H9 (cell line): ENCODE results near the gene WDPCP. TPM values are rescaled to one million over a fixed set of nuclear protein-coding genes. Genes with fewer than 3 reads are reported as not detected.
"Not testable (repeated sequence)": the region's sequence is repeated elsewhere in the genome, so short reads cannot be mapped to it uniquely, and the experiment has no call there.

Source experiments
- DNase-seq: peaks from one replicate; pipeline ENCODE4 v3.0.0-alpha.2; 2017
- H2AFZ ChIP-seq: one replicate; pipeline ENCODE4 v1.6.1; 2013; ENCODE audit warnings: mild to moderate bottlenecking, low read length, control low read depth, moderate library complexity
- H2AK5ac ChIP-seq: 2 replicates; pipeline ENCODE4 v1.6.1; 2013; ENCODE audit warnings: low read length, control low read depth, mixed read lengths; ENCODE audit not compliant: insufficient read length
- H2BK120ac ChIP-seq: one replicate; pipeline ENCODE4 v1.6.1; 2013; ENCODE audit warnings: low read depth, mild to moderate bottlenecking, low read length, control low read depth, inconsistent platforms; ENCODE audit not compliant: poor library complexity, severe bottlenecking
- H2BK12ac ChIP-seq: 2 replicates; pipeline ENCODE4 v1.6.1; 2013; ENCODE audit warnings: low read length, control low read depth, mixed read lengths, low read depth; ENCODE audit not compliant: insufficient read length
- H2BK15ac ChIP-seq: 2 replicates; pipeline ENCODE4 v1.6.1; 2013; ENCODE audit warnings: low read depth, low read length, control low read depth
- H2BK20ac ChIP-seq: one replicate; pipeline ENCODE4 v1.6.1; 2013; ENCODE audit warnings: low read depth, mild to moderate bottlenecking, low read length, control low read depth, inconsistent platforms; ENCODE audit not compliant: poor library complexity, severe bottlenecking
- H2BK5ac ChIP-seq: 2 replicates; pipeline ENCODE4 v1.6.1; 2013; ENCODE audit warnings: low read length, control low read depth, mixed read lengths; ENCODE audit not compliant: insufficient read length
- H3K14ac ChIP-seq: 2 replicates; pipeline ENCODE4 v1.6.1; 2013; ENCODE audit warnings: low read length, control low read depth; ENCODE audit not compliant: insufficient read depth
- H3K18ac ChIP-seq: 2 replicates; pipeline ENCODE4 v1.6.1; 2013; ENCODE audit warnings: low read depth, mild to moderate bottlenecking, mixed read lengths, low read length, control low read depth; ENCODE audit not compliant: insufficient read length
- H3K23ac ChIP-seq: 2 replicates; pipeline ENCODE4 v1.6.1; 2013; ENCODE audit warnings: low read length, control low read depth, mixed read lengths, low read depth; ENCODE audit not compliant: insufficient read length
- H3K23me2 ChIP-seq: 2 replicates; pipeline ENCODE4 v1.6.1; 2013; ENCODE audit warnings: low read depth, mild to moderate bottlenecking, mixed read lengths, low read length, control low read depth; ENCODE audit not compliant: insufficient read length, poor library complexity, severe bottlenecking
- H3K27ac ChIP-seq: 2 replicates; pipeline ENCODE4 v1.5.1; 2013; ENCODE audit warnings: low read length, control low read depth, mixed read lengths, low read depth; ENCODE audit not compliant: insufficient read length
- H3K27me3 ChIP-seq: 2 replicates; pipeline ENCODE4 v1.6.1; 2013; ENCODE audit warnings: low read length, control low read depth, inconsistent platforms; ENCODE audit not compliant: insufficient read depth
- H3K4ac ChIP-seq: 2 replicates; pipeline ENCODE4 v1.6.1; 2013; ENCODE audit warnings: low read depth, mild to moderate bottlenecking, control low read depth, inconsistent platforms, low read length, moderate library complexity
- H3K4me1 ChIP-seq: 2 replicates; pipeline ENCODE4 v1.6.1; 2013; ENCODE audit warnings: low read length, control low read depth, inconsistent platforms; ENCODE audit not compliant: insufficient read depth
- H3K4me2 ChIP-seq: 2 replicates; pipeline ENCODE4 v1.6.1; 2013; ENCODE audit warnings: low read length, control low read depth, mixed read lengths; ENCODE audit not compliant: insufficient read length, insufficient read depth
- H3K56ac ChIP-seq: 2 replicates; pipeline ENCODE4 v1.6.1; 2013; ENCODE audit warnings: low read depth, mild to moderate bottlenecking, mixed read lengths, low read length, control low read depth; ENCODE audit not compliant: insufficient read length
- H3K79me1 ChIP-seq: 2 replicates; pipeline ENCODE4 v1.6.1; 2013; ENCODE audit warnings: low read depth, mild to moderate bottlenecking, moderate library complexity, low read length, control low read depth, inconsistent platforms; ENCODE audit not compliant: insufficient read depth, poor library complexity, severe bottlenecking
- H3K79me2 ChIP-seq: 2 replicates; pipeline ENCODE4 v1.6.1; 2013; ENCODE audit warnings: low read length, control low read depth, inconsistent platforms; ENCODE audit not compliant: insufficient read depth
- H3K9ac ChIP-seq: 2 replicates; pipeline ENCODE4 v1.6.1; 2013; ENCODE audit warnings: low read length, control low read depth, mixed read lengths; ENCODE audit not compliant: insufficient read length; ENCODE audit errors: extremely low read depth
- H3K9me3 ChIP-seq: one replicate; pipeline ENCODE4 v1.6.1; 2013; ENCODE audit warnings: low read depth, low read length, inconsistent platforms; ENCODE audit not compliant: control insufficient read depth
- H3T11ph ChIP-seq: one replicate; pipeline ENCODE4 v1.6.1; 2013; ENCODE audit warnings: mild to moderate bottlenecking, low read length, control low read depth, inconsistent platforms
- H4K20me1 ChIP-seq: one replicate; pipeline ENCODE4 v1.6.1; 2013; ENCODE audit not compliant: control insufficient read depth, insufficient read length, insufficient read depth
- H4K5ac ChIP-seq: 2 replicates; pipeline ENCODE4 v1.6.1; 2013; ENCODE audit warnings: low read depth, mild to moderate bottlenecking, mixed read lengths, low read length, control low read depth; ENCODE audit not compliant: insufficient read length
- H4K8ac ChIP-seq: replicated peaks from 2 replicates; pipeline ENCODE4 v1.6.1; 2013; ENCODE audit warnings: low read length, control low read depth, mixed read lengths, low read depth; ENCODE audit not compliant: insufficient read length
- H4K91ac ChIP-seq: 2 replicates; pipeline ENCODE4 v1.6.1; 2013; ENCODE audit warnings: low read depth, mild to moderate bottlenecking, moderate library complexity, mixed read lengths, low read length, control low read depth; ENCODE audit not compliant: insufficient read length
- H3K27ac Mint-ChIP-seq, 3 experiments: 2 replicates in 2 of 3; 3 replicates in 1 of 3; pipeline ENCODE4 v1.8.0; 2020 to 2021; ENCODE audit warnings: mixed read lengths in 3 of 3, mild to moderate bottlenecking in 1 of 3, moderate library complexity in 1 of 3
- H3K27me3 Mint-ChIP-seq: 2 replicates; pipeline ENCODE4 v1.8.0; 2021; ENCODE audit warnings: low read depth, mild to moderate bottlenecking, moderate library complexity, mixed read lengths
- H3K36me3 Mint-ChIP-seq, 3 experiments: 2 replicates in 2 of 3; 3 replicates in 1 of 3; pipeline ENCODE4 v1.8.0; 2020 to 2021; ENCODE audit warnings: low read depth in 3 of 3, mixed read lengths in 3 of 3; ENCODE audit not compliant: insufficient read depth in 1 of 3
- H3K4me1 Mint-ChIP-seq, 2 experiments: 2 replicates each; pipeline ENCODE4 v1.8.0; 2020; ENCODE audit warnings: mixed read lengths in 2 of 2
- H3K4me3 Mint-ChIP-seq, 2 experiments: 2 replicates in 1 of 2; 3 replicates in 1 of 2; pipeline ENCODE4 v1.8.0; 2020 to 2021; ENCODE audit warnings: mild to moderate bottlenecking in 2 of 2, mixed read lengths in 2 of 2, moderate library complexity in 1 of 2
- H3K9me3 Mint-ChIP-seq, 2 experiments: 2 replicates in 1 of 2; 3 replicates in 1 of 2; pipeline ENCODE4 v1.8.0; 2020; ENCODE audit warnings: mild to moderate bottlenecking in 2 of 2, mixed read lengths in 2 of 2, moderate library complexity in 1 of 2
- CTCF ChIP-seq: fragments of 200-600 bp; sonication (generic); conservative IDR thresholded peaks from 3 replicates; pipeline ENCODE4 v1.8.0; 2021; ENCODE audit warnings: antibody characterized with exemption, mild to moderate bottlenecking
- WGBS: extraction: QIAGEN DNeasy Blood & Tissue Kit; methylation state at CpG from one replicate; pipeline ENCODE4 v1.1.7; 2013; ENCODE audit warnings: missing lambda C conversion rate, low lambda C conversion rate, mixed read lengths; ENCODE audit not compliant: insufficient read length; ENCODE audit errors: extremely low coverage; 5-methylcytosine and 5-hydroxymethylcytosine counted together
- total RNA-seq: library from RNA; stranded (reverse); gene quantifications from 2 replicates; pipeline ENCODE4 v1.2.1, GENCODE V29; 2021

WDPCP gene
- total RNA-seq, 1 experiment from 2014 or later: 22.4 TPM

DNA sequence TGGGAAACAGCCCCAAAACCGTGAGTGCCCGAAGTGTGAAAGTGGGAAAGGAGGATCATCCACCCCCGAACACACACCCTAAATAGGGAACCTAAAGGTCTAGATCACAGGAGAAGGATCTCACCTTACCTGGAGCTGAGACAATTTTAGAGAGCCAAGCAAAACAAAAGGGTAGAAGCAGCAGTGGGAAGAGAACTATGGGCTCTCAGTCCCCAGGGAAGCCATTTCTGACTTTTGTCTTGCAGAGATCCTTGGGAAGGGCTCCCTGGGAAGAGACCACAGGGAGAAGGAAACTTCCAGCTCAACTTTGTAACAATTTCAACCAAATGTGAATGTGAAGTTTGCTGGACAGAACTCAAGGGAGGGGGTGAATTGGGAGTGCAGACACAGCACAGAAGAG is 110.6 kb downstream of the WDPCP start:
- WGBS: no CpG with 5 or more reads among the region's 3 CpGs
- TF ChIP-seq CTCF: no peak
- peaks cover 8% of the 10 kb centered on the region in 2 experiments for H3K4me1 Mint-ChIP-seq

GRCh38 chr2:63469313-63469712 is 119.0 kb downstream of the WDPCP start:
- H3K4me2 ChIP-seq, H3T11ph ChIP-seq, H3K79me1 ChIP-seq, H2BK12ac ChIP-seq, H2BK5ac ChIP-seq, H3K9me3 Mint-ChIP-seq, DNase-seq, H3K18ac ChIP-seq, H4K20me1 ChIP-seq, H3K27me3 ChIP-seq, H3K23ac ChIP-seq, H2AFZ ChIP-seq, H3K56ac ChIP-seq, H2BK120ac ChIP-seq, H4K8ac ChIP-seq, H3K23me2 ChIP-seq, H3K4ac ChIP-seq, H3K27me3 Mint-ChIP-seq, H3K9ac ChIP-seq, H3K27ac ChIP-seq, H3K4me3 Mint-ChIP-seq, H3K4me1 ChIP-seq, H3K9me3 ChIP-seq, H2BK20ac ChIP-seq, H2BK15ac ChIP-seq, H4K91ac ChIP-seq, H3K79me2 ChIP-seq, H2AK5ac ChIP-seq, H3K14ac ChIP-seq, H3K27ac Mint-ChIP-seq, H4K5ac ChIP-seq, H3K4me1 Mint-ChIP-seq: not testable (repeated sequence)
- WGBS: no CpG with 5 or more reads among the region's 1 CpG
- peaks cover 24 to 42% (median 31%) of the 10 kb centered on the region in 3 experiments for H3K36me3 Mint-ChIP-seq

More for the DNA sequence above, 110.6 kb downstream of the WDPCP start:
- Histone ChIP-seq H2BK5ac (no peak overlapping the region), H3K27me3 (no peaks in the 10 kb centered on the region), H2AFZ (no peak overlapping the region), H3K14ac (no peak overlapping the region), H2BK120ac (no peak overlapping the region), H3K23ac (no peak overlapping the region), H3T11ph (no peak overlapping the region), H4K8ac (no peak overlapping the region), H4K20me1 (no peaks in the 10 kb centered on the region), H4K5ac (no peak overlapping the region), H3K56ac (no peak overlapping the region), H4K91ac (no peak overlapping the region), H2BK12ac (no peak overlapping the region), H3K4ac (no peak overlapping the region), H2AK5ac (no peak overlapping the region), H3K9me3 (no peaks in the 10 kb centered on the region), H3K4me1 (no peaks in the 10 kb centered on the region), H3K27ac (no peak overlapping the region), H3K4me2 (no peak overlapping the region), H3K23me2 (no peaks in the 10 kb centered on the region), H2BK20ac (no peak overlapping the region), H3K79me2 (no peaks in the 10 kb centered on the region), H3K18ac (no peak overlapping the region), H2BK15ac (no peak overlapping the region), H3K79me1 (no peaks in the 10 kb centered on the region), H3K9ac (no peak overlapping the region)
- peaks cover 0 to 14% (median 12%) of the 10 kb centered on the region in 3 experiments; a peak in 6 of 7 replicates for H3K36me3 Mint-ChIP-seq
- no peak overlapping the region for H3K4me3 Mint-ChIP-seq
- no peaks in the 10 kb centered on the region for H3K27me3 Mint-ChIP-seq
- peak overlapping the region in 1 of 3 experiments; percentile 30; a peak in 2 of 7 replicates for H3K27ac Mint-ChIP-seq
- H3K9me3 Mint-ChIP-seq: no peaks in the 10 kb centered on the region; a peak in 1 of 5 replicates
- no peak for DNase-seq
